Astrocyte (in vitro differentiated cells and primary cell): Measurements from ENCODE around the gene SLC36A3. TPM values are rescaled to one million over a fixed set of nuclear protein-coding genes. Genes with fewer than 3 reads are reported as not detected.

Source experiments
- DNase-seq: peaks from one replicate; pipeline ENCODE4 v3.0.0-alpha.2; 2010; ENCODE audit warnings: low read depth
- FAIRE-seq: peaks from 2 replicates; lab custom pipeline; 2011; peaks lifted over from hg19 to GRCh38; lab: Jason Lieb, UNC
- H2AFZ ChIP-seq: 2 replicates; pipeline ENCODE4 v1.6.0; 2012; ENCODE audit warnings: low read depth, low read length, inconsistent platforms
- H3K27ac ChIP-seq: 2 replicates; pipeline ENCODE4 v1.5.1; 2011; ENCODE audit warnings: low read depth, low read length, inconsistent platforms
- H3K27me3 ChIP-seq: 2 replicates; pipeline ENCODE4 v1.6.0; 2011; ENCODE audit warnings: low read length, inconsistent platforms; ENCODE audit not compliant: insufficient read depth
- H3K36me3 ChIP-seq: 2 replicates; pipeline ENCODE4 v1.5.1; 2011; ENCODE audit warnings: low read length, inconsistent platforms; ENCODE audit not compliant: insufficient read depth
- H3K4me1 ChIP-seq: 2 replicates; pipeline ENCODE4 v1.5.1; 2011; ENCODE audit warnings: low read length, inconsistent platforms; ENCODE audit not compliant: insufficient read depth
- H3K4me2 ChIP-seq: 2 replicates; pipeline ENCODE4 v1.6.0; 2012; ENCODE audit warnings: low read length, inconsistent platforms
- H3K4me3 ChIP-seq: 2 replicates; pipeline ENCODE4 v1.5.1; 2011; ENCODE audit warnings: low read depth, mild to moderate bottlenecking, low read length, inconsistent platforms; ENCODE audit not compliant: insufficient read depth
- H3K79me2 ChIP-seq: 2 replicates; pipeline ENCODE4 v1.6.0; 2012; ENCODE audit warnings: mild to moderate bottlenecking, low read length, inconsistent platforms; ENCODE audit not compliant: insufficient read depth
- H3K9ac ChIP-seq: 2 replicates; pipeline ENCODE4 v1.6.0; 2012; ENCODE audit warnings: mild to moderate bottlenecking, low read length, inconsistent platforms
- H3K9me3 ChIP-seq: 2 replicates; pipeline ENCODE4 v1.5.1; 2012; ENCODE audit warnings: low read depth, mild to moderate bottlenecking, low read length, inconsistent platforms; ENCODE audit not compliant: insufficient read depth
- H4K20me1 ChIP-seq: 2 replicates; pipeline ENCODE4 v1.6.0; 2012; ENCODE audit warnings: low read length, inconsistent platforms; ENCODE audit not compliant: insufficient read depth
- H3K27ac Mint-ChIP-seq: one replicate; pipeline ENCODE4 v1.8.0; 2021; ENCODE audit warnings: mild to moderate bottlenecking, mixed read lengths; ENCODE audit not compliant: unreplicated experiment
- H3K27me3 Mint-ChIP-seq: one replicate; pipeline ENCODE4 v1.8.0; 2021; ENCODE audit warnings: low read depth, mixed read lengths; ENCODE audit not compliant: unreplicated experiment
- H3K36me3 Mint-ChIP-seq: one replicate; pipeline ENCODE4 v1.8.0; 2021; ENCODE audit warnings: low read depth, mixed read lengths; ENCODE audit not compliant: unreplicated experiment
- H3K4me1 Mint-ChIP-seq: one replicate; pipeline ENCODE4 v1.8.0; 2021; ENCODE audit warnings: low read depth, mixed read lengths; ENCODE audit not compliant: unreplicated experiment
- H3K4me3 Mint-ChIP-seq: one replicate; pipeline ENCODE4 v1.8.0; 2021; ENCODE audit warnings: mild to moderate bottlenecking, moderate library complexity, mixed read lengths; ENCODE audit not compliant: unreplicated experiment
- H3K9me3 Mint-ChIP-seq: one replicate; pipeline ENCODE4 v1.8.0; 2021; ENCODE audit warnings: mild to moderate bottlenecking, mixed read lengths; ENCODE audit not compliant: unreplicated experiment
- CTCF ChIP-seq: IDR thresholded peaks from 2 replicates; pipeline ENCODE4 v1.5.1; 2011; ENCODE audit warnings: low read depth, mild to moderate bottlenecking, inconsistent platforms, low read length, moderate library complexity; ENCODE audit not compliant: insufficient read depth
- EZH2 ChIP-seq: IDR thresholded peaks from 2 replicates; pipeline ENCODE4 v1.6.1; 2012; ENCODE audit warnings: mild to moderate bottlenecking, low read length, inconsistent platforms; ENCODE audit not compliant: insufficient read depth
- total RNA-seq: library from RNA; stranded (reverse); gene quantifications from 2 replicates; pipeline ENCODE4 v1.2.1, GENCODE V29; 2021

Gene SLC36A3
- total RNA-seq, 1 donor from 2014 or later, result not detected

DNA sequence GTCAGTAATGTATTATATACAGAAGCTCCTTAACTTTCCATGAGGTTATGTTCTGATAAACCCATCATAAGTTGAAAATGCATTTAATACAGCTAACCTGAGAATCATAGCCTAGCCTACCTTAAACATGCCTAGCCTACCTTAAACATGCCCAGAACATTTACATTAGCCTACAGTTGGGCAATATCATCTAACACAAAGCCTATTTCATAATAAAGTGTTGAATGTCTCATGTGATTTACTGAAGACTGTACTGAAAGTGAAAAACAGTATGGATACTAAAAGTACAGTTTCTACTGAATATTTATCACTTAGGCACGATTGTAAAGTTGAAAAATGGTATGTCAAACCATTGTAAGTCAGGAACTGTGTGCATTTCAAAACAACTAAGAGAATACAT lies 49.0 kb downstream of the SLC36A3 start:
- Histone ChIP-seq H3K79me2 (peaks cover 5% of the 10 kb centered on the region), H3K27me3 (no peaks in the 10 kb centered on the region), H3K9me3 (no peaks in the 10 kb centered on the region), H3K27ac (no peak overlapping the region), H3K4me2 (no peak overlapping the region), H4K20me1 (no peaks in the 10 kb centered on the region), H3K9ac (no peak overlapping the region), H3K36me3 (no peaks in the 10 kb centered on the region), H3K4me3 (no peak overlapping the region), H2AFZ (no peak overlapping the region), H3K4me1 (peaks cover 7% of the 10 kb centered on the region)
- Mint-ChIP-seq H3K9me3 (peaks cover 5% of the 10 kb centered on the region), H3K4me3 (no peak overlapping the region), H3K4me1 (peaks cover 11% of the 10 kb centered on the region), H3K27ac (no peak overlapping the region), H3K27me3 (peaks cover 5% of the 10 kb centered on the region), H3K36me3 (no peaks in the 10 kb centered on the region)
- FAIRE-seq (no peak), DNase-seq (no peak)
- no peak for TF ChIP-seq CTCF
- TF ChIP-seq EZH2, result no peak

- FAIRE-seq (no peak), DNase-seq (no peak)
- no peaks in the 10 kb centered on the region for H4K20me1 ChIP-seq
- Mint-ChIP-seq H3K27me3 (peaks cover 8% of the 10 kb centered on the region), H3K27ac (peak overlapping the region; percentile 88), H3K4me1 (peaks cover 11% of the 10 kb centered on the region), H3K9me3 (peaks cover 4% of the 10 kb centered on the region), H3K36me3 (no peaks in the 10 kb centered on the region), H3K4me3 (peak overlapping the region; percentile 86)
- H3K9ac ChIP-seq, result peak overlapping the region; percentile 82
- no peak for TF ChIP-seq CTCF
- TF ChIP-seq EZH2, result no peak
- no peaks in the 10 kb centered on the region for H3K36me3 ChIP-seq
- H3K4me2 ChIP-seq, result peak overlapping the region; percentile 98
- peak overlapping the region; percentile 95 for H2AFZ ChIP-seq
- no peaks in the 10 kb centered on the region for H3K27me3 ChIP-seq
- no peak overlapping the region for H3K27ac ChIP-seq
- no peaks in the 10 kb centered on the region for H3K9me3 ChIP-seq
- peaks cover 5% of the 10 kb centered on the region for H3K79me2 ChIP-seq
- peak overlapping the region; percentile 83 for H3K4me3 ChIP-seq
- peaks cover 7% of the 10 kb centered on the region for H3K4me1 ChIP-seq
These were observed 50.0 kb downstream of the SLC36A3 start for GRCh38 chr5:151253605-151253950.

- H3K36me3 ChIP-seq, result no peaks in the 10 kb centered on the region
- H3K27ac Mint-ChIP-seq, result peak within 1 kb of the TSS; percentile 88
- peak within 1 kb of the TSS; percentile 82 for H3K9ac ChIP-seq
- H3K27me3 Mint-ChIP-seq, result peaks cover 10% of the 10 kb centered on the region
- TF ChIP-seq EZH2 (no peak), CTCF (no peak)
- DNase-seq (peak; percentile 98), FAIRE-seq (peak; percentile 41)
- H3K4me1 Mint-ChIP-seq, result peaks cover 11% of the 10 kb centered on the region
- peaks cover 5% of the 10 kb centered on the region for H3K79me2 ChIP-seq
- peak within 1 kb of the TSS; percentile 83 for H3K4me3 ChIP-seq
- peak within 1 kb of the TSS; percentile 88 for H3K4me3 Mint-ChIP-seq
- H2AFZ ChIP-seq, result peak within 1 kb of the TSS; percentile 95
- no peaks in the 10 kb centered on the region for H3K36me3 Mint-ChIP-seq
- peaks cover 7% of the 10 kb centered on the region for H3K4me1 ChIP-seq
- no peaks in the 10 kb centered on the region for H3K9me3 ChIP-seq
- peaks cover 2% of the 10 kb centered on the region for H3K27me3 ChIP-seq
- peak within 1 kb of the TSS; percentile 46 for H3K27ac ChIP-seq
- peak within 1 kb of the TSS; percentile 98 for H3K4me2 ChIP-seq
- H4K20me1 ChIP-seq, result no peaks in the 10 kb centered on the region
- peaks cover 2% of the 10 kb centered on the region for H3K9me3 Mint-ChIP-seq
These were observed 50.6 kb downstream of the SLC36A3 start, which contains the start of gene GM2A for GRCh38 chr5:151252762-151253604. Gene GM2A, plus strand, starts transcription at chr5:151253185. Its CDS starts 32 bp downstream, at chr5:151253217.
